GM10847 (cell line): ENCODE data around the gene CSF1R.

ENCODE experiments used
- POLR2A ChIP-seq: IDR thresholded peaks from 2 replicates; pipeline ENCODE4 v1.6.1; 2011; ENCODE audit not compliant: insufficient read length; ENCODE audit errors: extremely low read depth

Gene CSF1R

GRCh38 chr5:150112201-150113046 lies 26.1 kb upstream of the CSF1R start:
- no peak for TF ChIP-seq POLR2A

GRCh38 chr5:150111122-150111521 lies 24.8 kb upstream of the CSF1R start:
- TF ChIP-seq POLR2A = no peak

- no peak for TF ChIP-seq POLR2A
These were observed 23.6 kb upstream of the CSF1R start for GRCh38 chr5:150109921-150110320.

- TF ChIP-seq POLR2A = no peak
These were observed 22.6 kb upstream of the CSF1R start for GRCh38 chr5:150108711-150109514.

- no peak for TF ChIP-seq POLR2A
These were observed 21.6 kb upstream of the CSF1R start for GRCh38 chr5:150107909-150108447.

GRCh38 chr5:150106674-150107426 lies 20.5 kb upstream of the CSF1R start:
- TF ChIP-seq POLR2A = no peak

GRCh38 chr5:150105928-150106615 lies 19.7 kb upstream of the CSF1R start:
- TF ChIP-seq POLR2A = no peak

GRCh38 chr5:150104550-150104870 lies 18.2 kb upstream of the CSF1R start:
- TF ChIP-seq POLR2A = no peak

GRCh38 chr5:150103678-150104549 lies 17.6 kb upstream of the CSF1R start:
- no peak for TF ChIP-seq POLR2A

- no peak for TF ChIP-seq POLR2A
These were observed 14.7 kb upstream of the CSF1R start for GRCh38 chr5:150101023-150101422.

- no peak for TF ChIP-seq POLR2A
These were observed 10.8 kb upstream of the CSF1R start for GRCh38 chr5:150097152-150097551.

- TF ChIP-seq POLR2A = no peak
These were observed 5.9 kb upstream of the CSF1R start for GRCh38 chr5:150092159-150092787.

GRCh38 chr5:150085191-150085912 lies 1.0 kb downstream of the CSF1R start:
- no peak for TF ChIP-seq POLR2A
